GM21619 (cell line): Measurements from ENCODE around the gene SURF4.

Experiments
- ATAC-seq: cut with Tn5 transposase; IDR thresholded peaks from one replicate; pipeline ENCODE4 v1.9.1; 2021; ENCODE audit not compliant: unreplicated experiment

SURF4 gene

DNA sequence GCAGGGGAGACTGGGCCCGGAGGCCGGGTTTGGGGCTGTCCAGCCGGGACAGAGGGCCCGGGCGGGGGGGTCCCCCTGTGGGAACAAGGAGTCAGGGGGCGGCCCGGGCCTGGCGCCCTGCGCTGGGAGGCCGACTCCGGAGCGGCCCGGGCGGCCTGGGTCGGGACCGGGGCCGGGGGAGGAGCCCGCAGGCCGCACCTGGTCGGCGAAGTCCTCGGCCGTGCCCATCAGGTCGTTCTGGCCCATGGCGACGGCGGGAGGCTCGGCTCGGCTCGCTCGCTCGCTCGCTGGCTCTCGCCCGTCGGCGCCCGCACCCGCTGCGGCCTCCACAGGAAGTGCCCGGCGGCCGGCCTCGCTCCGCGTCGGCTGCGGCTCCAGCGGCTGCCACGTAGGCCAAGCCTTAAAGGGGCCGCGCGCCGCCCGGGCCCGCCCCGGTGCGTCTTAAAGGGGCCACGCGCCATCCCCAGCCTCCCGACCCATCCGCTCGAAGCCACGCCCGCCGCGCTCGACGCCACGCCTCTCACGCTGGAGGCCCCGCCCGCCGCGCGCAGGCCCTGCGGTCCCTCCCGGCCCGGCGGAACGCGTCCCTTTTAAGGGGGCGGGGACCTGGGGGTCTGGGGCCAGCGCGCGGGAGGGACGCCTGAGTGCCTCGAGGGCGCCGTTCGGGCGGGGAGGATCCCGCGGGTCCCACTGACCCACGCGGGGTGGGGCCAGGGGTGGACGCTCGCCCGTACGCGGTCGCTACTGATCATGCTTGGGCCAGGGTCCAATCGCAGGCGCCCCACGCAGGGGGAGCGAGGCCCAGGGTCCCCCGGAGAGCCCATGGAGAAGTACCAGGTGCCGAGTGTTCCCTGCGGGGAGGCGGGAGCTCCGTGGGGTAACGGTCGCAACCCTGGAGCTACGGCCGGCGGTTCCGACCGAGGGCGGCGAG, at the start of gene SURF4, which contains the start of gene STKLD1:
SURF4 (minus strand) TSS at position 337 of the 931 bp plus-strand sequence; CDS start at position 246, 91 bp downstream.
STKLD1 (plus strand) TSS at position 643 of the 931 bp plus-strand sequence; CDS start at position 751, 108 bp downstream.
- ATAC-seq, result peak; percentile 83

DNA sequence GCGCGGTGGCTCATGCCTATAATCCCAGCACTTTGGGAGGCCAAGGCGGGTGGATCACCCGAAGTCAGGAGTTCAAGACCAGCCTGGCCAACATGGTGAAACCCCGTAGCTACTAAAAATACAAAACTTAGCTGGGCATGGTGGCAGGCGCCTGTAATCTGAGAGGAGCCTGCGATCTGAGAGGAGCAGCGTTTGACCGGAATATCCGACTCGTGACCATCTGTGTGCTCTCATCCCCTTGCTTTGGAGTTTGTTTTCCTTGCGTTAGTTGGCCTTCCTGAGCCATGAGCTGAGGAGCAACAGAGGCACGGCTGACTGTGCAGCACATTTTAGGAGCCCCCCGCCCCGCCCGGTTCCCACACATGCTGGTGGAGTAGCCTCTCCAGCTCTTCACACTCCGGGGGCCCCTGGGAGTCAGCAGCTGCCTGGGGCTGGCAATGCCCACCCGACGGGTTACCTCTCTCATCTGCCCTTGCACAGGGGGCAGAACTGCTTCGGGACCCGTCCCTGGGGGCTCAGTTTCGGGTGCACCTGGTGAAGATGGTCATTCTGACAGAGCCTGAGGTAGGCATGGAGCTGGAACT, 49.3 kb upstream of the SURF4 start:
- no peak for ATAC-seq

DNA sequence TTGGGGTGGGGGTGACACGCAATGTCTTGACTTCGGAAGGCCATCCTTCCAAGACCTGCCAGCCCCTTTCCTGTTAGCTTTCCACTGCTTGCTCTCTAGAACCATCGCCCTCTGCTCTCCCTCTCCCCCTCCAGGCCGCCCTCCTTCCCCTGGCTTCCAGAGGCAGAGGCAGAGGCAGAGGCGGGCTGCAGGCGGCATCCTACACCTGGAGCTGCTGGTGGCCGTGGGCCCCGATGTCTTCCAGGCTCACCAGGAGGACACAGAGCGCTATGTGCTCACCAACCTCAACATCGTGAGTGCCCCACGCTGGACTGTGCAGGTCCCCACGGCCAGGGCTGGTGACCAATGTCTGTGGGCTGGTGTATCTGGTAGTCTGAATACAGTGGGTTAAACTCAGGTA, 48.3 kb upstream of the SURF4 start:
- no peak for ATAC-seq

DNA sequence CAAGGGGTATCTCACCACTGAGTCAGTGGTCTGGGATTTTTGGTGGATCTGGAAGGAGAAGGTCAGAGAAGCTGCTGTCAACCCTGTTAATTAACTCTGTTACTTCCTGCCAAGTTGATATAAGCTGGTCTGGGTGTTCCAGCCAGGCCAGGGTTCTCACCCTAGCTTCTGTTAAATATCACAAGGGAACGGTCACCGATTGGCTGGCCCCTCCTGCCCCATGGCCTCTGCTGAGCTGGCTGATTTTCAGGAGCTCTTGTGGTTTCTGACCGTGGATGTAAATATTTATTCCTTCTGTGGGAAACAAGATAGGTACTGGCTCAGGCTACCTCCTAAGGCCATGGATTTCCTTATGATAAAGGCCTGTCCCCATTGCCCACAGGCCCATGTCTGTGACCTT, 47.4 kb upstream of the SURF4 start:
- no peak for ATAC-seq

DNA sequence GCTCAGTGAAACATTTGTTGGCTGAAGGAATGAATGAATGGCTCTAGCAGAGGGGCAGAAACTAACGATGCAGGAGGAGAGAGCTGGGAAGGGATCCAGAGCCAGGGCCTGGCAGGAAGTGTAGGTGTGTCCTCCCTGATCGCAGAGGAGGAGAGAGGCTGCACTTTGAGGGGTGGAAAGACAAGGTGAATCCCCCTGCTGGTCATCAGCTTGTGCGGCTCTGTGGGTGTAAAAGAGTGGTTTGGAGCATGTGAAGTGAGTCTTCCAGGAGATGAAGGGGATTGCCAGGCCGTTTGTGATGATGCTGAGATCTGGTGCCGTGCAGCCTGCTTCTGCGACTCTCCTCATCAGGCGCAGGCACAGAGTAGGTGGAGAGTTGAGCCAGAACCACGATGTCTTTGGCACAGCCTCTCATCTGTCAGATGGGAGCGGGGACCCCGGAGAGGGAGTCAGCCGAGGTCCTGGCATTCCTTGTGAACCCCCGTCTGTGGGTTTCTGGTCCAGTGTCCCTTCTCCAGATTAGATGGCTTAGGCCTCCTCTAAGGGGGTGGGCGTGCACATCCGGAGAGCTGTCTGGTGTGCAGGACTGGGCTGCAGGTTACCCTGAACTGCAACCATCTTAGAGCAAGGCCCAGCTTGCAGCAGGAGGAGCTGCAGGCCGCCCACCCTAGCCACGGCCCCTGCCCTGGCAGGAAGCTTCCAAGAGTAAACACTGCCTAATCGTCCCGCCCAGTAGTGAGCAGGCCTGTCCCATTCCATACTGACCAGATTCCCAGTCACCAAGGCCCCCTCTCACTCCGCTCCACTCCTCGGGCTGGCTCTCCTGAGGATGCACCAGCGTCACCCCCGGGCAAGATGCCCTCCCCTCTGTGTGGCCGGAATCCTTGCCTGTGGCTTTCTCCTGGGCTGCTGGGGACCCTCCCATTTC, 46.0 kb upstream of the SURF4 start, which contains the start of gene ADAMTS13:
ADAMTS13 (plus strand) TSS at position 753 of the 928 bp plus-strand sequence; CDS start at position 830, 77 bp downstream.
- no peak for ATAC-seq

DNA sequence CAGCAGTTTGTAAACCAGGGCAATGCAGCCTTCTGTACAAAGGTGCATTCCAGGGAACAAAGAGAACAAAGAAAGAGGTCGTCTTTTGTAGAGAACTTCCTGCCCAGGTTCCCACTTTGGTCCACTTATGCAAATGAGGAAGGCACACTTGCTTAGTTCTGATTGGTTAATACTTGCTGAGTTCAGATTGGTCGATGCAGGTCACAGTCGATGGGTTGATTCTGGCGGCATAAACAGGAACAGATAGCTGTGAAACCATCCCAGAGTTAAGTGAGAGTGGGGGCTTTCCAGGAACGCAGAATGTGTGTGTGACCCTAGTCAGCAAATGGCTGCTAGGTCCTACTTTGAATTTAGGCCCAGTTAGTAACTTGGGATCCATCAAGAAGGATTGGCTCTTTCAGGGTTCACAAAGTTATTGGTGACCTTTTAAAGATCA, 44.5 kb upstream of the SURF4 start:
- no peak for ATAC-seq

DNA sequence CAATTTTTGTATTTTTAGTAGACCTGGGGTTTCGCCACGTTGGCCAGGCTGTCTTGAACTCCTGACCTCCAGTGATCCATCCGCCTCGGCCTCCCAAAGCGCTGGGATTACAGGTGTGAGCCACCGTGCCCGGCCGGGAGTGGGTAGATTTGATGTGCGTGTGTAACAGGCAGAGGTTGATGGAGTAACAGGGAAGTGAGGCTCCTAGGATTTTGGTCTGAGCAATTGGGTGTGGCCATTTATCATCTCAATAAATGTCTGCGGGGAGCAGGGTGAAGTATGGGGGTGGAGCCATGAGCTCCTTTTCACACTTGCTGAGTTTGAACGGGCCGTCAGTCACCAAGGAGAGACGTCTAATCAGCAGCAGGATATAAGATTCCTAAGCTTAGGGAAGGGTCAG, 43.1 kb upstream of the SURF4 start:
- no peak for ATAC-seq

DNA sequence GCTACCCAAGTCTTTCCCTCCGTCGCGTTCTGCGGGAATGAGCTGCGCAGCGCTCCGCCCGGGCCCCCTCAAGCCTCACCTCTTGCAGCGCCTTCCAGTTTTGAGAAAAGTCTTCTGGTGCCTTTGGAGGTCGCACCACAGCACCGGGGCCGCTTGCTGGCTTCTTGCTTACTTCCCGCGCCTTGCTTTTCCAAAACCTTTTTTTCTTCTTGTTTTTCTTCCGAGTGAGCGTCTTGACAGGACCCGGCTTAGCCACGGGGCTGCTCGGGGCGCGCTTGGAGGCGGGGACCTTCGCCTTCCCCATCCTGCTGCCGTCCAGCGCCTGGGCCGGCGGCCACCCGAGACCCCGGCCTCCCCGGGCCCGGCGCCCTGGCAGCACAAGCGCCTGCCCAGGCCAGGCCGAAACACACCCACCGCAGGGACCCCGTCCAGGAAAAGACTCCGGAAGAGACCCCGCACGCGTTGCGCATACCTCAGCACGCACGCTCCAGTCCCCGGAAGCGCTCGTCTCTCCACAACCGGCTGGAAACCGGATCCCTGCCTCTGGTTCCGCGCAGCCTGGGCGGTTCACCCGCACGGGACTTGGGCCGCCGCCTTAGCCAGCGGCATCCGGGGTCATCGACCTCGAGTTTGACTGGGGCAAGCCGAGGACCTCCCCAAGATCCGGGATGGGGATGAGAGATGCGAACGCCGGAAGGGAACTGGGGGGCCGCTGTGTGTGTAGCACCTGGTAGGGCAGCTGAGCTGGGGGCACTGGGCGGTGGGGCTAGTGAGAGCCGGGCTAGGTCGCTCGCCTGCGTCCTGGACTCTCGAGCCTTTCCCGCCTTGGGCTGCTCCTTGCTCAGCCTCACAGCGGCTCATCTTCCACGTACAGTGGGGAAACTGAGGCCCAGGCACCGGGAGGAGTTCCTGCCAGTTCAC, 41.9 kb upstream of the SURF4 start, which contains the start of gene REXO4:
REXO4 (minus strand) TSS at position 470 of the 921 bp plus-strand sequence; CDS start at position 304, 166 bp downstream.
- ATAC-seq, result peak; percentile 69

DNA sequence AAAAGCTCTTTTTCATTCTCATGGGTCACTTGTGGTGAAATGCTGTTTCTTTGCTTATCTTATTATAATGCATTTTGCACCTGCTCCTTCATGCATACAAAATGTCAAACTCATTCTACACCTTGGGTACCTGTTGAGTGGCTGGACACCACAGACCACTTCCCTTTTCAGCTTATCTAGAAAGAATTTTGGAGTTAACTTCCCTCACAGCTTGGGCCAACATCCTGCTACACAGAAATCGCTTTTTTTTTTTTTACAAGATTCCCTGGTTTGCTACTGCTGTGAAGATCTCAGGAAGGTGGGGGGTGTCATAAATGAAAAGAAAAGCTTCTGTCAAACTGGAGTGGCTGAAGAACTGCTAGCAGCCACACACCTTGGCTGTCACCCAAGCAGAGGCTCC, 39.3 kb upstream of the SURF4 start:
- ATAC-seq, result no peak

DNA sequence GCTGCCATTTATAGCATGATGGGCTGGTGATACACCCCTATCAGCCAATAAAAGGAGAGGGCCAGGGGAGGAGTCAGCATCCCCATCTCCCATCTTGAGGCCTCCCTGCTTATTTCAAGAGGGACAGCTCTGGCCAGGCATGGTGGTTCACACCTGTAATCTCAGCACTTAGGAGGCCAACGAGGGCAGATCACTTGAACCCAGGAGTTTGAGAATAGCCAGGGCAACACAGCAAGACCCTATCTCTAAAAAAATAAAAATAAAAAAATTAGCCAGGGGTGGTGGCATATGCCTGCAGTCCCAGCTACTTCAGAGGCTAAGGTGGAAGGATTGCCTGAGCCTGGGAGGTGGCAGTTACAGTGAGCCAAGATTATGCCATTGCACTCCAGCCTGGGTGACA, 32.2 kb upstream of the SURF4 start:
- no peak for ATAC-seq

DNA sequence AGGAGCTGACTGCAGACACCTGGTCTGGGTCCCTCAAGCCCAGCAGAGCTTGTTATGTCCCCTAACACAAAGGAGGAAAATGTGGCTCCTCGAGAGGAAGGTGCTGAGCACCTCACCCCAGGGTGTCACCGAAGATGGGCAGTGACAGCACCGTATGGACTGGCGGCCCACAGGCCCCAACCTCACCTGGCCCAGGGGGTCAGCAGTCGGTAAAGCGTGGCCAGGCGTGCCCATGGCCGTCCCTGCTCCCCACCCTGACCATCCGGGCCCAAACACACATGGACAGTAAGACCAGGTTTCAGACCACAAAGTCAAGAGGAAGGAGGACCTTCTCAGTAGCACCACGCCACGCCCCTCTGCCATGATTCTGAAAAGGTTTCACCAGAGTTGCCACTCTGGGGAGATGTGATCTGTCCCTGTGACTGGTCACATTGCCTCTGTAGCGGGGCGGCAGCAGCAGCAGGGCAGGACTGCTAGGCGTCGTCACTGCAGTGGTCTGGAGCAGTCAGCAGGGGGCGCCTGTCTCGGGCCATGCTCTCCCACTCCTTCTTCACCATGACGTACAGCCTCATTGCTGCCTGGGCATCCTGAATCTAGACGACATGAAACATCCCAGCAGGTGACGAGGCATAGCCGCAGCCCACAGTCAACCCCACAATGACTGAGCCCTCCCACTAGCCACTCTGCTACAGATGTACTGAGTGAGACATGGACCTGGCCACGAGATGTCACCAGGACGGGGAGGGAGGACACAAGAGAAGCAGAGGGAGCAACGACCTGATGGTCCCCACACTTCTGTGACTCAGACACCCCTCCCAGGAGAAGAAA, 30.8 kb upstream of the SURF4 start:
- ATAC-seq, result peak; percentile 65

DNA sequence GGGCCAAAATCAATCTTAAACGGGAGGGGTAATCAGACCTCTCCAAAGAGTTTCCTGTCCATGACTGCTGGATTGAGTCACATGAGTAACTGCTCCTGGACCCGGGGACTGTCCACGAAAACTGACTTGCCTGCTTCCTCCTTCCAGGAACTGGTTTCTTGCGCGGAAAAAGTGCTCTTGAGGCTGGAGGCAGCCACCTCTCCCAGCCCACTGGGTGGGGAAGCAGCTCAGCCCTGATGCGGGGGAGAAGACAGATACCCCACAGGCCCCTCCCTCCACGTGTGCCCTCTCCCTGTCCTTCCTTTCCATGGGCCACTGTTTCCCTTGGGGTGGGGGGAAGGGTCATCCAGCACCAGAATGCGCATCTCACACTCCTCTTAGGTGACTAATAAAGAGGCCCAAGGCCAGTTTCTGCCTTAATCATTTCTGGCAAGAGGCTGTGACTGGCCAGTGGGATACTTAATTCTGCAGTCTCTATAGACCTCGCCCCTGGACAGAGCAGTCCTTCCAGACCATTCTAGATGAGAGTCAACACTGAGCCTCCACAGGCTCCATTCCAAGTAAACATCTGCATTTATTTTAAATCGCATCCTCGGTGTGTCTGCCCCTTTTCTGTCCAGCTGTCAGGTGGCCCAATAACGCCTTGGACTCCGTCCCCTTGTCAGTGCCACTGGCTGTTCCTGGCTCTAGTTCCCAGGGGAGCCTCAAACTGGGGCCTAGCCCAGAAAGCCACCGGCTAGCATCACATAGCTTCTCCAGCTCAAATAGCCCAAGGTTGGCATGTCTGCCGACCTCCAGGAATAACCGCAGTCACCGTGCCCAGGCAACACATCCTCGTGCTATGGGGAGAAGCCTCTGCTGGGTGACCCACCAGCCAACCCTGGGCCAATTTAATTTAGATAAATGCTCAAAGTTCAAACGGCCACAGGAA, 29.9 kb upstream of the SURF4 start:
- no peak for ATAC-seq

DNA sequence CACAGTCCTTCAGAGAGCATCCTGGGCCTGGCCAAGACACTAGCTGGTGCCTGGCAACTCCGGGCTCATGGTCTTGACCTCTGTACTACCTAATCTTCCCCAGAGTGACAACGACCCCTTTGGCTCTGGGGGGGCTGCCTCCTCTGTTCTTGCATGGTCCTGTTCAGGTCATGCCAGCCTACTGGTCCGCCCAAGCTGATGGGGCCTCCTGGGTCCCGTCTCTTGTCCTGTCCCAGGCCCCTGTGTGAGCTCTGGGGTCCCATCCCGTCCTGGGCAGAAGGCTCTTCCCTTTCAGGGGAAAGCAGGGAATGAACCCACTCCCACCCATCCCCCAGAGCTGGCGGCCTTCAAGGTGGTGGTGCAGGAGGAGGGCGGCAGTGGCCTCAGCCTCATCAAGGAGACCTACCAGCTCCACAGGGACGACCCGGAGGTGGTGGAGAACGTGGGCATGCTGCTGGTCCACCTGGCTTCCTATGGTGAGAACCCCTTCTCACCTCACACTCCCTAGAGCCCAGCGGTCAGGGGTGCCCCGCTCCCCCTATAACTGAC, 28.7 kb upstream of the SURF4 start:
- ATAC-seq, result no peak

DNA sequence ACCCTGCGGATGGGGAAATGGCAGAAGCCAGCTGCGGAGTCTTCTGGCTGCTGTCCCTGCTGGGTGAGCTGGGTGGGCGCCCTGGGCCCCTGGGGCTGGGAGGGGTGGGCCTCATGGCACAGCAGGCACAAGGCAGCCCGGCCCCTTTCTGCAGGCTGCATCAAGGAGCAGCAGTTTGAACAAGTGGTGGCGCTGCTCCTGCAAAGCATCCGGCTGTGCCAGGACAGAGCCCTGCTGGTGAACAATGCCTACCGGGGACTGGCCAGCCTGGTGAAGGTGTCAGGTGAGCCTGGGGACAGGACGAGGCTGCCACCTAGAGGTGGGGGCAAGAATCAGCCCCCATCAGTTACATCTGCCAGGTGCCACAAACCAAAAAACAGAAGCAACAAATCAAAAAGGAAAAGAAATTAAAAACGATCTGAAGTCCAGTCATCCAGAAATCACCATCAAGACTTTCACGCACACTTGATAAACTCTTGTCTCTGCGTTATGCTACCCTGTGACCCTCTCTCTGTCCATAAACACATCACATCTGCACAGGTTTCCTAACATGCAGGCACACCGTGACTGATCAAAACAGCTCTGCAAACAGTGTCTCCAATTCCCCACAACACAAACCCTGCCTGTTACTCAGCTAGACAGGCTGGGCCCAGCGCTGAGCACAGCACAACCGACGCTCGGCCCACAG, 28.1 kb upstream of the SURF4 start:
- no peak for ATAC-seq

DNA sequence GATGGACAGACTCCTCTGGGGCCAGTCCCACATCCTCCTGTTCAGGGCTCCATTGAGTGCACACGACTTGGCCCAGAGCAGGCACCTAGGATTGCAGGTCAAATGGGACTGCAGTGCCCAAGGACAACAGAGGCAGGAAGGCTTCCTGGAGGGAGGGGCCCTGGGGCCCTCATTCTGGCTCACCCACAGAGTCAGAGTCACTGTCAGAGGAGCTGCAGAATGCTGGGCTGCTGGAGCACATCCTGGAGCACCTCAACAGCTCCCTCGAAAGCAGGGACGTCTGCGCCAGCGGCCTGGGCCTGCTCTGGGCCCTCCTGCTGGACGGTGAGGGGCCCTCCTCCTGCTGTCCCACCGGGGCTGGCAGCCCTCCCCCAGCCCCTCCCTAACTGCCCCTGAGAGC, 26.8 kb upstream of the SURF4 start:
- ATAC-seq, result no peak

DNA sequence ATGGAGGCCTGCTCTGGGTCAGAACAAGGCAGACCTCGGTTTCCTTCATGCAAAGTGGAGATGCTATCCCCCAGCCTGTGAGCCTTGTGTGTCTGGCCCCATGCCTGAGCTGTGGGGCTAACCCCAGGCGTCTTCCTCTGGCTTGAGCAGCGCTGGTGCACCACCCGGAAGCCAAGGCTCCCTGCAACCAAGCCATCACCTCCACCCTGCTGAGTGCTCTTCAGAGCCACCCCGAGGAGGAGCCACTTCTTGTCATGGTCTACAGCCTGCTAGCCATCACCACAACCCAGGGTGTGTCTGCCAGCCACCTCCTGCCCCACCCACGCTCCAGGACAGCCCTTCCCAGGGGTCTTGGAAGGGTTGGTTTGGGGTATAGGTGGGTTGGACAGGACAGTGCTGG, 25.7 kb upstream of the SURF4 start:
- ATAC-seq, result no peak

DNA sequence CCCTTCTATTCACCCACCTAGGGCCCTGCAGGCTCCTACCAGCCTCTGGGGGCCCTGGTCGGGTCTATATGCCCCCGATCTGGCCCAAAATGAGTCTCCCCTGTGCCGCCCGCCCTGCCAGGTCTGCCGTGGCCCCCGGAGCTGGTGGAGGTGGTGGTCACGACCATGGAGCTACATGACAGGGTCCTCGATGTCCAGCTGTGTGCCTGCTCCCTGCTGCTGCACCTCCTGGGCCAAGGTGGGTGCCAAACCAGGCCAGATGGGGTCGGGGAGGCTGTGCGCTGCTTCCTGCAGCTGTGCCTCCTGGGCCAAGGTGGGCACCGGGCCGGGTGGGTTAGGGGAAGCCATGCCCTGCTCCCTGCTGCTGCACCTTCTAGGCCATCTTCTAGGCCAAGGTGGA, 24.4 kb upstream of the SURF4 start:
- ATAC-seq, result no peak
